ENCODE measurements around the gene ENOX1.

GRCh38 chr13:43629691-43630480, 156.9 kb downstream of the ENOX1 start:
- TF ChIP-seq, protein P1, sequence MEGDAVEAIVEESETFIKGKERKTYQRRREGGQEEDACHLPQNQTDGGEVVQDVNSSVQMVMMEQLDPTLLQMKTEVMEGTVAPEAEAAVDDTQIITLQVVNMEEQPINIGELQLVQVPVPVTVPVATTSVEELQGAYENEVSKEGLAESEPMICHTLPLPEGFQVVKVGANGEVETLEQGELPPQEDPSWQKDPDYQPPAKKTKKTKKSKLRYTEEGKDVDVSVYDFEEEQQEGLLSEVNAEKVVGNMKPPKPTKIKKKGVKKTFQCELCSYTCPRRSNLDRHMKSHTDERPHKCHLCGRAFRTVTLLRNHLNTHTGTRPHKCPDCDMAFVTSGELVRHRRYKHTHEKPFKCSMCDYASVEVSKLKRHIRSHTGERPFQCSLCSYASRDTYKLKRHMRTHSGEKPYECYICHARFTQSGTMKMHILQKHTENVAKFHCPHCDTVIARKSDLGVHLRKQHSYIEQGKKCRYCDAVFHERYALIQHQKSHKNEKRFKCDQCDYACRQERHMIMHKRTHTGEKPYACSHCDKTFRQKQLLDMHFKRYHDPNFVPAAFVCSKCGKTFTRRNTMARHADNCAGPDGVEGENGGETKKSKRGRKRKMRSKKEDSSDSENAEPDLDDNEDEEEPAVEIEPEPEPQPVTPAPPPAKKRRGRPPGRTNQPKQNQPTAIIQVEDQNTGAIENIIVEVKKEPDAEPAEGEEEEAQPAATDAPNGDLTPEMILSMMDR (IDR thresholded peaks at IDR 0.05; ENCODE audit: low read depth, low read length), result no peak
- no peak for TF ChIP-seq EZH2phosphoT487 (IDR thresholded peaks at IDR 0.05; ENCODE audit: low read depth)
